HL-60 (cell line): ENCODE data around the gene KIRREL1.

Experiments
- DNase-seq, 2 experiments: peaks; one replicate each; pipeline ENCODE4 v3.0.0-alpha.2; 2010 to 2020; ENCODE audit warnings: low read depth in 1 of 2, low spot score in 1 of 2
- H3K27ac ChIP-seq: fragments of 250-450 bp; sonication (Bioruptor Pico); replicated peaks from 2 replicates; pipeline ENCODE4 v1.5.1; 2020; ENCODE audit warnings: mild to moderate bottlenecking, moderate library complexity
- H3K27me3 ChIP-seq: fragments of 250-450 bp; sonication (Bioruptor Pico); 2 replicates; pipeline ENCODE4 v1.5.1; 2021; ENCODE audit warnings: mild to moderate bottlenecking, moderate library complexity; ENCODE audit not compliant: insufficient read depth, poor library complexity, severe bottlenecking
- H3K4me3 ChIP-seq: replicated peaks from 2 replicates; pipeline ENCODE4 v1.5.1; 2011; ENCODE audit warnings: mild to moderate bottlenecking, control low read depth, low read length; ENCODE audit not compliant: insufficient read depth
- CTCF ChIP-seq: IDR thresholded peaks from one replicate; pipeline ENCODE4 v1.5.1; 2011; ENCODE audit warnings: low read length, control low read depth, inconsistent platforms; ENCODE audit not compliant: insufficient read depth
- GABPA ChIP-seq: IDR thresholded peaks from 2 replicates; pipeline ENCODE4 v1.6.1; 2012; ENCODE audit warnings: low read depth
- POLR2AphosphoS5 ChIP-seq: IDR thresholded peaks from 2 replicates; pipeline ENCODE4 v1.6.1; 2012; ENCODE audit warnings: low read depth
- REST ChIP-seq: IDR thresholded peaks from 2 replicates; pipeline ENCODE4 v1.6.1; 2012; ENCODE audit warnings: low read depth; ENCODE audit not compliant: insufficient replicate concordance
- SPI1 ChIP-seq: IDR thresholded peaks from 2 replicates; pipeline ENCODE4 v1.6.1; 2012; ENCODE audit warnings: low read depth, mild to moderate bottlenecking, borderline replicate concordance
- long read RNA-seq: library from polyadenylated mRNA; unstranded; transcript quantifications from one replicate; pipeline ENCODE4 v2.0.0, GENCODE V29; 2020

The KIRREL1 gene
- long read RNA-seq: 0 reads

GRCh38 chr1:157993147-157993917, at the start of gene KIRREL1:
TSS of gene KIRREL1 (plus strand) at chr1:157993645. CDS start at chr1:157993677, 32 bp downstream.
- Histone ChIP-seq H3K27ac (no peak within 1 kb of the TSS), H3K27me3 (peaks cover 37% of the 10 kb centered on the region), H3K4me3 (0 out of 2 replicates have a peak within 1 kb of the TSS, but pooled peaks have one; percentile 7)
- TF ChIP-seq POLR2AphosphoS5 (no peak), SPI1 (no peak), GABPA (no peak), REST (no peak), CTCF (no peak)
- DNase-seq: no peak

GRCh38 chr1:157944663-157945280, 48.7 kb upstream of the KIRREL1 start:
- H3K27me3 ChIP-seq: no peaks in the 10 kb centered on the region
- peak in 1 of 2 experiments; percentile 41 for DNase-seq
- no peak overlapping the region for H3K4me3 ChIP-seq
- no peak overlapping the region for H3K27ac ChIP-seq
- TF ChIP-seq GABPA (no peak), POLR2AphosphoS5 (no peak), CTCF (no peak), SPI1 (peak; percentile 93)

- DNase-seq: peak in 1 of 2 experiments; percentile 60
- Histone ChIP-seq H3K27ac (no peak overlapping the region), H3K4me3 (no peak overlapping the region), H3K27me3 (no peaks in the 10 kb centered on the region)
- peak; percentile 79 for TF ChIP-seq CTCF
- no peak for TF ChIP-seq GABPA
- TF ChIP-seq REST: no peak
Observed at GRCh38 chr1:157948312-157949073, 45.0 kb upstream of the KIRREL1 start.
